ENCODE measurements around the gene VPS13C.

GRCh38 chr15:61974759-61975158 is 85.5 kb downstream of the VPS13C start:
- no peak for TF ChIP-seq EGR1 (IDR thresholded peaks at IDR 0.05)
- TF ChIP-seq MAX (IDR thresholded peaks at IDR 0.05) = no peak
- no peak for TF ChIP-seq TAF1 (IDR thresholded peaks at IDR 0.05; ENCODE audit: low read depth)
- no peak for TF ChIP-seq EP300 (IDR thresholded peaks at IDR 0.05; ENCODE audit: borderline replicate concordance)
